Stimulated activated CD8-positive, alpha-beta memory T cell treated with anti-CD3 and anti-CD28 coated beads, Interleukin-2, amount 100 ng/mL, for 48 hours (primary cell): ENCODE measurements around the gene MOV10L1.

Source experiments
- DNase-seq, 2 donors: peaks; one replicate each; pipeline ENCODE4 v3.0.0-alpha.2; 2020; ENCODE audit warnings: low read depth in 2 of 2

The MOV10L1 gene

DNA sequence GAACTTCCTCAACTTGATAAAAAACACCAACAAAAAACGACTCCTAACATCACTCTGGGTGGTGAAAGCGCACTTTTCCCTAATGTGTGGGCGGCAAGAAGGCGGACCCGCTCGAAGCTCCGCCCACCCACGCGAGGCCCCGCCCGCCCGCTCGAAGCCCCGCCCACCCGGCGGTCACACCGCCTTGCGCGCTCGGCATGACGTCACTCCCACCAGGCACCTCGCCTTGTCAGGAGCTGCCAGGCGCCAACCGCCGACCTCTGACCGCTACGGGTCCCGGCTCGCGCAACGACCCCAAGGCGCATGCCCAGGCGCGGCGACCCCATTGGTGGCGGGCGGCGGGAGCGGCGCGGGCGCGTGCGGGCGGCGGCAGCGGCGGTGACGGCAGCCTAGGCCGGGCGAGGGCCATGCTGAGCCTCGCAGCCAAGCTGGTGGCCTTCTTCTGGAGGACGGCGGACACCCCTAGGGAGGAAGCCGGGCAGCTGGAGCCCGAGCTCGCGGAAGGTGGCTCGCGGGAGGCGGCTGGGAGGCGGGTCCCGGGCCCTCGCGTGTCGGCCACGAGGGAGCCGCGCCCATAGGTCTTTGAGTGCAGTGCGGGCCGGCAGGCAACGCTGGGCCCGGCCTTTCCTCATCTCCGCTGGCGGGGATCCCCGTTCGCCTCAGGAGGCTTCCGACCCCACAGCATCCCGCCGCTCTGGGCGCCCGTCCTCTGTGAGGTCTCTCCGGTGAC is at the start of gene MOV10L1:
MOV10L1 (plus strand) TSS at position 325 of the 730 bp plus-strand sequence; CDS start at position 408, 83 bp downstream.
- DNase-seq: no peak

DNA sequence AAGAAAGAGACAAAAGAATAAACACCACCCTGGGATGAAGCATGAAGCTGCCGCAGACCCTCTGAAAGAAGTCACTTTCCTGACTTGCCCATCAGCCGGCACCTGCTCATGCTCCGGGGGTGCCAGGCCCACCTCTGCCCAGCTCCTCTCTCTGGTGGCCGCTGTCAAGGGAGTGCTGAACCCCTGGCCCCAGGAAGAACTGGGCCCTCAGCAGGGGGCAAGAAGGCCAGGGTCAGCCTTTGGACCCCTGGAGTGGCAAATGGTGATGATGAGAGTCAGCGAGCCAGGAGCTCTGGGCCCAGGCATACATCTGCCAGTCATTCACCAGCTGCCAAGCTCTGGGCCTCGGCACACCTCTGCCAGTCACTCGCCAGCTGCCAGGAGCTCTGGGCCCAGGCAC is 49.1 kb upstream of the MOV10L1 start:
- DNase-seq: no peak

- no peak for DNase-seq
Measured at GRCh38 chr22:50041361-50042065, 48.3 kb upstream of the MOV10L1 start.

DNA sequence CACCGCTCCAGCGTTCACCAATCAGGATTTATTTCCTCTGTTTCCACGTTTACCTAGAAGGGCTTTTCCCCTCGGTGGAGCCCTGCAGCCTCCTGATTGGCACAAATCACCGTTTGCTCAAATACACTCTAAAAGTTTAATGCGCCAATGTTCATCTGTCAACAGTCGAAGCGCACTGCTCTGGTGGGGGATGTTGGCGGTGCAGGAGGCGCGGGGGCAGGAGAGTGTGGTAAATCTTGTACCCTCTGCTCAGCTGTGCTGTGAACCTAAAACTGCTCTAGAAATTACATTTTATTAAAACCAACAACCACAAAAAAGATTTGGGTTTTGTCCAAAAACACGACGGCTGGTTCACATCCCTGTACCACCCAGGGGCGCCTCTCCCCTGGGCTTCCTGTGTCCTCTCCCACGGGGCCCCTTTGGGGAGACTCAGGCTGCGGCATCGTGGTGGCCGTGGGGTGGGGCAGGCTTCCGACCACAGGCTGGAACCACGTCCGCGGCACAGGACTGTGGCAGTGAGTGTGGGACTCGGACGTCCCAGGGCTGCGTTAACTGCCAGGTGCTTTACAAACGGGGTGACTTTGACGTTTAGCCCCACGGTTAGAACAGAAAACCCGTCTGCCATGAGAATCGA is 45.2 kb upstream of the MOV10L1 start:
- no peak for DNase-seq

GRCh38 chr22:50045211-50046018 is 44.4 kb upstream of the MOV10L1 start:
- no peak for DNase-seq

DNA sequence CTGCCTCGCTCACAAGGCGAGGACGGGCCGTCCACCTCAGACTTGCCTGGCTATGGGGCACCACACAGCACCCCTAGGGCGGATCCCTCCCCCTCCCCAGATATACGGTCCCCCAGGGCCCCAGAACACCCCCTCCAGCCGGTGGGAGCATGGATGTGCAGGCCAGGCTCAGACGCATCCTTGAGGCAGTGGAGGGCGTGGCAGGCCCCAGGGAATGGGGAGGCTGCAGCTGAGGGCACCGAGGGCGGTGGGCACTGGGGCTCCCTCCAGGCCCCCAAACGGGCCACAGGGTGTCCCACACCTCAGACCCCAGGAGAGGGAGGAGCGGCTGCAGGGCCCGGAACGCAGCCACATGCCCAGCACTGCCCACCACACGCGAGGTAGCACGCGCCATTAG is 43.8 kb upstream of the MOV10L1 start:
- DNase-seq: no peak

GRCh38 chr22:50046481-50047245 is 43.1 kb upstream of the MOV10L1 start:
- no peak for DNase-seq

GRCh38 chr22:50047346-50047745 is 42.5 kb upstream of the MOV10L1 start:
- DNase-seq: no peak

GRCh38 chr22:50048061-50048765 is 41.6 kb upstream of the MOV10L1 start:
- DNase-seq: no peak

DNA sequence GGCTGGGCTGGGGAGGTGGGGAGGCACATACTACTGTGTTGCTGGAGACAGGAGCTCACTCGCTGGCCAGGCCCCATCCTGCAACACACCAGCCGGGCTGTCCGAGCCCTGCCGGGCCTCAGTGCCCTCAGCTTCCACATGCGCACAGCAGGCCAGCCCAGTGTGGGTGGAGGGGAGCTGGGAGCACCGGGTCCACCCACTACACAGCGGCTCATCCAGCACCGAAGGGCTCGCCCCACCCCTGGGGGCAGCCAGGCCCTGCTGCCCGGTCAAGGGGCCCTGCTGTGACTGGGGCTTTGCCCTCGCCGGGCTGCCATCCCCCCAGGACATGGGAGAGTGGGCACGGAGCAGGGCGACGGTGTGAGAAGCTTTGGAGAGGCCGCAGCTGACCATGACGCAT is 41.0 kb upstream of the MOV10L1 start:
- no peak for DNase-seq

DNA sequence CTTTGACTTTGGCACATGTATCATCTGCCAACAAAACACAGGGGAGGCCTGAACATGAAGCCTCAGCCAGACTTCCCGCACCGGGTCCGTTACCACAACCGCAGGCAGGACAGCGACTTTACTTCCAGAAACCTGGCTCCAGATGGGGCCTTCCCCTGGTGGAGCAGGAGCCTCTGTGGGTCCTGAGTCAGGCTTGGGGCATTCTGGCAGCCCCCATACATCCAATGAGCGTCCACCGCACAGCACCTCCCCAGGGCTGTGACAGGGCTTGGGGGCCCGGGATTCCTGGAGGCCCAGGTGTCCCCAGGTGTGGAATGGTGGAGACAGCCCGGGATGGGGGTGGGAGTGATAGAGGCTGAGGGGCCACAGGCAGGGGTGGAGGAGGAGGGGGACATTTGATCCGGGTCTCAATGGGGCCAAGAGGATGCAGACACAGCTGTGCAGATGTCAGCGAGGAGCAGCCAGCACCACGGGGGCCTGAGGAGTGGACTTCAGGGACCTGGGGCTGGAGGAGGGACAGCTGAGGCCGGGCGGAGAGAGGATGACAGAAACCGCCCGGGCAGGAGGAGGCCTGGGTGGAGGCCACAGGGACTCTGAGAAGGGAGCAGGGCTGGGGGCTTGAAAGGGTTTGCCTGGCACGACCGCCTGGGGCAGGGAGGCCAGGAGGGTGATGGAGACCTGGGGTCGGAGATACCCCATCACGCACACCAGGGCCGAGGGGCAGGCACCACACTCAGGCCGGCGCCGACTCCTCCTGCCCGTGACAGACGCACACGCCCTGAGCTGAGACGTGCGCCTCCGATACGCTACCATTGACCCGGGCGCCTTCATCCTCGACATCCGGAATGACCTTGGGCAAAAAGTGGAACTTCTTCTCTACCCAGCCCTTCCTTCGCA is 40.3 kb upstream of the MOV10L1 start:
- no peak for DNase-seq

DNA sequence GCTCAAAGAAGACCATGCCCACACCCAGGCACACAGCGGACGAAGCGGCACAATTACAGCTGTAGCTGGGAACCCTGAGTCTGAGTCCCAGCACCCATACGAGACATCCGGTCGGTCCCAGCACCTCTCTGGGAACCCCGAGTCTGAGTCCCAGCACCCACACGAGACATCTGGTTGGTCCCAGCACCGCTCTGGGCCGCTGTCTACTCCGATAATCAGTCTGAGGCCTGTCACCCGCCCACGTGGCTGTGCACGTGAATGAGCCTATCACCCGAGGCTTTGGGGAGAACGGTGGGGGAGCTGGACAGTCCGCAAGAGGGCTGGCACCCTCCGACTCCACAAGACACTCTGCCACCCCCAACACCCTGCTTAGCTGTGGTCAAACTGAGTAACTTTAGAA is 37.9 kb upstream of the MOV10L1 start:
- DNase-seq: no peak

DNA sequence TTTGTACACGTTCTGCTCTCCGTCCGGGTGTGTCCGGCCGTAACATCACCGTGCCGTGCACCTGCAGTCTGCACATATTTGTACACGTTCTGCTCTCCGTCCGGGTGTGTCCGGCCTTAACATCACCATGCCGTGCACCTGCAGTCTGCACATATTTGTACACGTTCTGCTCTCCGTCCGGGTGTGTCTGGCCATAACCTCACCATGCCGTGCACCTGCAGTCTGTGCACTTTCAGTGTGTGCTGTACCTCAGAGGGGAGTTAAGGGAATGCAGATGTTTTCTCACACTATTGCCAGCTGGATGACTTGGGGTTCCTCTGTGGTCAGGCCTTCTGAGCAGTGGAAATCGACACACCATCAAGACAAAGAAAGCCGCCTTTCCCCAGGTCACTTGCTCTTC is 35.9 kb upstream of the MOV10L1 start:
- DNase-seq: no peak

DNA sequence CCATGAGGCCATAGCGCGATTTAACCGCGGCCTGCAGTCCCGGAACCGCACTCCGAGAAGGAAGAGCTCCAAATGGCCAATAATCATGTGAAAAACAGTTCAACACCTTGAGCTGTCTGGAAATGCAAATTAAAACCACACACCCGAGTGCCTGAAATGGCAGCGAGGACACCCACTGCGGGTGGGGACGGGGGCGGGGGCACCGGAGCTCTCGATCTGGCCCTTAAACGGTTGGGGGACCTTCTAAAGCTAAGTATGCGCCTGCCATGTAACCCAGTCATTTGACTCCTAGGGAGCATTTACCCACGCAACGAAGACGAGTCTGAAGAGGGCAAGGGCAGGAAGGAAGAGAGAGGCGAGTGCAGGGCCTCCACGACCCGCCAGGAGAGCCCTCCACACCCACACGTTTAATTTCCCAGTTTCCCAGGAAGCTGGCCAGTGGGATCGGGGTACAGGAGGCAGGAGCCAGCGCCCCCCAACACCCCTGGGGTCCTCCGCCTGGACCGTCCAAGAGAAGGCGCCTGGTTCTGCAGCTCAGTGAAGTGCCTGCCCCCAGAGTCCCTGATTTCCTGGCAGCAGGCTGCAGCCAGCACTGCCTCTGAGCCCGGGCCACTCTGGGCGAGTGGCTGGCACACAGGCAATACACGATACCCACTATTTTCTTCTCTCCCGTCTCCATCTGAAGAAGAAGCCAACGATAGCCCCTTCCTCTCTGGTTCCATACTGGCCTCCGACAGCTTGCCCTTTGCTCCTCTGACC is 33.4 kb upstream of the MOV10L1 start:
- no peak for DNase-seq

GRCh38 chr22:50057278-50058060 is 32.3 kb upstream of the MOV10L1 start:
- no peak for DNase-seq

DNA sequence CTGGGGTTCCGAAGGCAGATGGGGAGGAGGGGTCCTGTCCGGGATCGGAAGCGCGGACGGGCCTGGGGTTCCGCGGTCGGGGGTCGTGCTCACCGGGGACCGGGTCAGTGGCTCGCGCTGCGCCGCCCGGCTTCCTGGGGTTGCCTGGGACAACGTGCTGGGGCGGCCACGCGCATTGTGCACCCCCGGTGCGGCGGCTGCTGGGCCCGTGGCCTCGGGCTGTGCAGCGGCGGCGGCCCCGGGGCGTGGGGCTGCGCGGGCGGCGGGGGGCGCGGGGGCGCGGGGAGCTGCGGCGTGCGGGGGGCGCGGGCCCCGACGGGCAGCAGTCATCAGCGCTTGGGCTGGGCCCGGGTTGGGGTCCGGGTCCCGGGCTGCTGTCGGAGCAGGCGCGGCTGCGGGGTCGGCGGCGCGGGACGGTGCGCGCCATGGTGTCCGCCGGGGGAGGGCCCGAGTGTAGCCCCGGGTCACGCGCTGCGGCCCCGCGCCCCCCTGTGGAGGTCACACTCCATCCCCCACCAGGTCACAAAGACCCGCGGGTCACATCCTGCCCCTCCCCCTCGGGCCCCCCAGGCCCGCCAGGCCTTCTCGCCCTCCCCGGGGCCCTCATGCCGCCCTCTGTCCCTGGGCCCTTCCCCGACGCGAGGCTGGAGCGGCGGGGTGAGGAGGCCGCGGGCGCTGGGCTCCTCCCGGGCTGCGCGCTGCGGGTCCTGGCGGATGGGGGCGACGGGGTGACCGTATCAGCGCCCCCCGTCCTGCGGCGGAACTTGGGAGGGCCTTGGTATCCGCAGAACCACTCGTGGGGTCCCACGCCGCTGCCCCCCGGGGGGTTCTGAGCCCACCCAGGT is 31.5 kb upstream of the MOV10L1 start, which contains the start of gene TTLL8:
TTLL8 (minus strand) TSS at position 238 of the 845 bp plus-strand sequence.
- DNase-seq: no peak
